K562 (cell line): ENCODE results near the gene SYCE1. TPM values are rescaled to one million over a fixed set of nuclear protein-coding genes. Genes with fewer than 3 reads are reported as not detected.
"Not testable (repeated sequence)": the region's sequence is repeated elsewhere in the genome, so short reads cannot be mapped to it uniquely, and the experiment has no call there.

Source experiments
- ATAC-seq: fragments of 200-7000 bp; cut with Tn5 transposase; 3 replicates; pipeline ENCODE4 v1.9.1; 2020; ENCODE audit warnings: moderate library complexity
- BruUV-seq: library from RNA; stranded (reverse); fragments of 400-500 nt; replicated peaks from 2 replicates; lab custom pipeline; 2021; lab: Mats Ljungman, UMichigan
- CTCF ChIA-PET: fragments of 300-600 bp; formaldehyde crosslinking; extraction: SDS; loops from one replicate; lab custom pipeline; 2021; ENCODE audit warnings: low intra/inter-chr PET ratio; lab: Yijun Ruan, JAX
- POLR2A ChIA-PET: fragments of 300-600, 350-650 bp; sonication (Branson Sonifier 250); formaldehyde crosslinking; extraction: SDS; loops from one replicate; lab custom pipeline; 2021; ENCODE audit warnings: antibody characterized with exemption, inconsistent platforms; lab: Yijun Ruan, JAX
- DNase-seq, 4 experiments: peaks; one replicate each; pipeline versions ENCODE4 v3.0.0 to v3.0.0-alpha.2; 2011 to 2018; ENCODE audit warnings: low spot score in 3 of 4, mixed read lengths in 3 of 4; ENCODE audit errors: extremely low read depth in 1 of 4
- FAIRE-seq: peaks from 2 replicates; lab custom pipeline; 2011; peaks lifted over from hg19 to GRCh38; lab: Jason Lieb, UNC
- H2AFZ ChIP-seq: 2 replicates; pipeline ENCODE4 v1.6.0; 2011; ENCODE audit warnings: low read depth, low read length, control low read depth, inconsistent platforms
- H3K27ac ChIP-seq: fragments of 200-600 bp; 3 replicates; pipeline ENCODE4 v1.8.0; 2011; ENCODE audit warnings: low read depth, mild to moderate bottlenecking, control low read depth, inconsistent platforms, low read length, moderate library complexity, mixed read lengths; ENCODE audit errors: extremely low read depth
- H3K27me3 ChIP-seq, 2 experiments: fragments of 300-600 bp in 1 of 2; 2 replicates in 1 of 2; 3 replicates in 1 of 2; pipeline versions ENCODE4 v1.6.0 to v1.8.0; 2011; ENCODE audit warnings: inconsistent platforms in 2 of 2, low read length in 2 of 2, mild to moderate bottlenecking in 1 of 2, mixed read lengths in 1 of 2, moderate library complexity in 1 of 2; ENCODE audit not compliant: control insufficient read depth in 2 of 2, insufficient read depth in 2 of 2
- H3K36me3 ChIP-seq: fragments of 300-600 bp; 3 replicates; pipeline ENCODE4 v1.8.0; 2011; ENCODE audit warnings: mild to moderate bottlenecking, low read length, inconsistent platforms; ENCODE audit not compliant: control insufficient read depth, insufficient read depth
- H3K4me1 ChIP-seq, 2 experiments: fragments of 200-600 bp in 1 of 2; replicated peaks in 1 of 2; 2 replicates in 1 of 2; 3 replicates in 1 of 2; pipeline versions ENCODE4 v1.5.1 to v1.8.0; 2011; ENCODE audit warnings: inconsistent platforms in 2 of 2, low read length in 2 of 2, mild to moderate bottlenecking in 1 of 2, mixed read lengths in 1 of 2, moderate library complexity in 1 of 2; ENCODE audit not compliant: control insufficient read depth in 2 of 2, insufficient read depth in 2 of 2
- H3K4me2 ChIP-seq: 2 replicates; pipeline ENCODE4 v1.6.1; 2011; ENCODE audit warnings: low read length, control low read depth, inconsistent platforms, mixed read lengths; ENCODE audit not compliant: insufficient read depth
- H3K4me3 ChIP-seq: fragments of 200-600 bp; sonication (generic), shearing (Covaris generic); 2 replicates; pipeline ENCODE4 v1.5.1; 2016; ENCODE audit warnings: control low read depth, inconsistent platforms
- H3K79me2 ChIP-seq: fragments of 200-600 bp; 3 replicates; pipeline ENCODE4 v1.8.0; 2011; ENCODE audit warnings: low read length, inconsistent platforms; ENCODE audit not compliant: control insufficient read depth, insufficient read depth
- H3K9ac ChIP-seq, 2 experiments: 2 replicates each; pipeline versions ENCODE4 v1.6.0 to v1.6.1; 2011; ENCODE audit warnings: low read depth in 2 of 2, low read length in 2 of 2, control low read depth in 1 of 2, inconsistent platforms in 1 of 2, mild to moderate bottlenecking in 1 of 2, mixed read lengths in 1 of 2; ENCODE audit not compliant: insufficient read depth in 1 of 2
- H3K9me1 ChIP-seq: one replicate; pipeline ENCODE4 v1.6.0; 2011; ENCODE audit warnings: inconsistent platforms, mild to moderate bottlenecking, low read length, moderate library complexity; ENCODE audit not compliant: control insufficient read depth, insufficient read depth
- H3K9me3 ChIP-seq: replicated peaks from 2 replicates; pipeline ENCODE4 v1.5.1; 2011; ENCODE audit warnings: low read depth, low read length, inconsistent platforms; ENCODE audit not compliant: control insufficient read depth, insufficient read depth
- H4K20me1 ChIP-seq: replicated peaks from 2 replicates; pipeline ENCODE4 v1.6.1; 2011; ENCODE audit warnings: low read length, inconsistent platforms, mixed read lengths; ENCODE audit not compliant: control insufficient read depth, insufficient read depth
- CTCF ChIP-seq, 3 experiments: IDR thresholded peaks in 2 of 3; conservative IDR thresholded peaks in 1 of 3; 2 replicates each; pipeline ENCODE4 v1.5.1; 2011 to 2012; ENCODE audit warnings: low read length in 3 of 3, mild to moderate bottlenecking in 3 of 3, control low read depth in 2 of 3, improper control_type of control experiment in 1 of 3, inconsistent platforms in 1 of 3, low read depth in 1 of 3, mixed read lengths in 1 of 3, moderate library complexity in 1 of 3; ENCODE audit not compliant: insufficient read depth in 2 of 3
- MAZ ChIP-seq, 2 experiments: fragments of 450-650 bp in 1 of 2; sonication (generic) in 1 of 2; formaldehyde crosslinking; IDR thresholded peaks in 1 of 2; conservative IDR thresholded peaks in 1 of 2; 2 replicates each; pipeline versions ENCODE4 v1.4.0 to v1.5.0; 2020; ENCODE audit warnings: mild to moderate bottlenecking in 1 of 2, missing genetic modification reagents in 1 of 2
- WGBS: fragments of 100-300 bp; shearing (Covaris generic); methylation state at CpG from one replicate; pipeline ENCODE4 v1.1.6; 2016; ENCODE audit warnings: low coverage, mixed read lengths; ENCODE audit not compliant: insufficient coverage; ENCODE audit errors: missing lambda C conversion rate; 5-methylcytosine and 5-hydroxymethylcytosine counted together
- in situ Hi-C: fragments of 300-500 bp; cut with MboI; formaldehyde crosslinking; loops from 4 replicates; pipeline ENCODE4 v1.15.0; 2018; ENCODE audit warnings: inconsistent platforms, mixed read lengths
- intact Hi-C: fragments of 100-400 bp; cut with micrococcal nuclease; formaldehyde crosslinking; loops from 2 replicates; pipeline ENCODE4 v1.14.2; 2022
- polyA plus RNA-seq, 8 experiments: library from polyadenylated mRNA; depleted of rRNA in 4 of 8; stranded (reverse) in 5 of 8; unstranded in 3 of 8; fragments of >200 nt; fragmentation: Nextera tagmentation in 2 of 8; fragmentation: Illumina TruSeq in 1 of 8; extraction: Ambion mirVana in 2 of 8; extraction: Trizol in 1 of 8; gene quantifications; 2 replicates each; pipeline versions ENCODE4 v1.2.1 to v1.2.3, GENCODE V29; 2011 to 2014; ENCODE audit warnings: inconsistent platforms in 1 of 8, missing spikeins in 1 of 8
- total RNA-seq, 7 experiments: library from RNA; depleted of rRNA in 6 of 7; stranded (reverse); fragments of >200 nt in 6 of 7; fragmentation: Illumina TruSeq in 2 of 7; extraction: Trizol in 2 of 7; gene quantifications; 2 replicates each; pipeline versions ENCODE4 v1.2.1 to v1.2.3, GENCODE V29; 2011 to 2021; ENCODE audit warnings: low replicate concordance in 1 of 7
- TF ChIP-seq, protein P1 (sequence below), 2 experiments: IDR thresholded peaks; 2 replicates each; pipeline ENCODE4 v1.6.1; 2011; ENCODE audit warnings: borderline replicate concordance in 1 of 2, control low read depth in 1 of 2, low read depth in 1 of 2, low read length in 1 of 2, mild to moderate bottlenecking in 1 of 2, mixed read lengths in 1 of 2, moderate library complexity in 1 of 2; ENCODE audit not compliant: insufficient read depth in 1 of 2, insufficient read length in 1 of 2, poor library complexity in 1 of 2, severe bottlenecking in 1 of 2; ENCODE audit errors: extremely low read depth in 1 of 2

The SYCE1 gene
- total and polyA plus RNA-seq, 9 of the 15 experiments (the other 6 are each of a cell fraction or from before 2014, with no cell fraction given), result not detected

GRCh38 chr10:133608855-133609254, 43.5 kb upstream of the SYCE1 start:
- Histone ChIP-seq H3K36me3 (no peaks in the 10 kb centered on the region), H2AFZ (no peak overlapping the region), H3K9me1 (no peaks in the 10 kb centered on the region), H3K9me3 (no peaks in the 10 kb centered on the region), H3K27ac (no peak overlapping the region), H3K4me3 (no peak overlapping the region), H3K9ac (no peak overlapping the region), H4K20me1 (no peaks in the 10 kb centered on the region), H3K4me1 (no peaks in the 10 kb centered on the region), H3K4me2 (no peak overlapping the region), H3K27me3 (no peaks in the 10 kb centered on the region), H3K79me2 (no peaks in the 10 kb centered on the region)
- DNase-seq (no peak), FAIRE-seq (no peak), ATAC-seq (no peak)
- intact Hi-C loops (no loop called here), in situ Hi-C loops (no loop called here)
- POLR2A ChIA-PET, result no interaction called here
- 0% methylated on average over 2 of the region's 3 CpGs for WGBS
- no peak for TF ChIP-seq MAZ (CRISPR knock-in tag; conservative IDR thresholded peaks at IDR 0.05 in 1 of 2, IDR thresholded peaks at IDR 0.05 in 1 of 2)
- TF ChIP-seq CTCF (IDR thresholded peaks at IDR 0.05 in 2 of 3, conservative IDR thresholded peaks at IDR 0.05 in 1 of 3; ENCODE audit: insufficient read depth in 2 of 3, low read depth in 1 of 3, low read length in 3 of 3), result peak in 2 of 3 experiments; percentile 31 to 51; a peak in 3 of 6 replicates
- TF ChIP-seq, protein P1, sequence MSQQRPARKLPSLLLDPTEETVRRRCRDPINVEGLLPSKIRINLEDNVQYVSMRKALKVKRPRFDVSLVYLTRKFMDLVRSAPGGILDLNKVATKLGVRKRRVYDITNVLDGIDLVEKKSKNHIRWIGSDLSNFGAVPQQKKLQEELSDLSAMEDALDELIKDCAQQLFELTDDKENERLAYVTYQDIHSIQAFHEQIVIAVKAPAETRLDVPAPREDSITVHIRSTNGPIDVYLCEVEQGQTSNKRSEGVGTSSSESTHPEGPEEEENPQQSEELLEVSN (IDR thresholded peaks at IDR 0.05; ENCODE audit: borderline replicate concordance in 1 of 2, extremely low read depth in 1 of 2, insufficient read depth in 1 of 2, insufficient read length in 1 of 2, low read depth in 1 of 2, low read length in 1 of 2, poor library complexity in 1 of 2, severe bottlenecking in 1 of 2), result no peak
- BruUV-seq, result no TSS peak
- CTCF ChIA-PET, result no interaction called here

- H3K27ac ChIP-seq, H2AFZ ChIP-seq, H3K27me3 ChIP-seq, H3K9me1 ChIP-seq, H3K4me2 ChIP-seq, ATAC-seq, H3K4me3 ChIP-seq, H3K9me3 ChIP-seq, H3K4me1 ChIP-seq, H3K9ac ChIP-seq, POLR2A ChIA-PET, H4K20me1 ChIP-seq, FAIRE-seq, H3K36me3 ChIP-seq, intact Hi-C loops, BruUV-seq, CTCF ChIA-PET, H3K79me2 ChIP-seq, DNase-seq, in situ Hi-C loops: not testable (repeated sequence)
- WGBS, result 0% methylated on average over 2 of the region's 2 CpGs
Measured at GRCh38 chr10:133603434-133603833, 38.1 kb upstream of the SYCE1 start.
